Measurements from ENCODE around the gene TP53RK. TPM values are rescaled to one million over a fixed set of nuclear protein-coding genes. Genes with fewer than 3 reads are reported as not detected.

Gene TP53RK
- total RNA-seq, 1 experiment from 2014 or later = 12.4 TPM

- TF ChIP-seq ERG (CRISPR knock-in tag; IDR thresholded peaks at IDR 0.05) = no peak
- TF ChIP-seq AR (CRISPR knock-in tag; IDR thresholded peaks at IDR 0.05) = no peak
- TF ChIP-seq USF2 (CRISPR knock-in tag; IDR thresholded peaks at IDR 0.05) = no peak
- TF ChIP-seq ZBTB21 (CRISPR knock-in tag; IDR thresholded peaks at IDR 0.05; ENCODE audit: borderline replicate concordance) = no peak
- TF ChIP-seq SP1 (CRISPR knock-in tag; conservative IDR thresholded peaks at IDR 0.05) = peak; percentile 46; the same call in 1 of the 2 replicates
- no peak for TF ChIP-seq ESRRA (CRISPR knock-in tag; IDR thresholded peaks at IDR 0.05; ENCODE audit: borderline replicate concordance)
- peak; percentile 74; the same call in 1 of the 2 replicates for TF ChIP-seq FOXP1 (CRISPR knock-in tag; IDR thresholded peaks at IDR 0.05; ENCODE audit: borderline replicate concordance)
- no peak; the same call in 1 of the 2 replicates for TF ChIP-seq PREB (CRISPR knock-in tag; IDR thresholded peaks at IDR 0.05; ENCODE audit: borderline replicate concordance)
- TF ChIP-seq ZNF263 (CRISPR knock-in tag; IDR thresholded peaks at IDR 0.05; ENCODE audit: low read depth) = no peak
- TF ChIP-seq IRF2 (CRISPR knock-in tag; IDR thresholded peaks at IDR 0.05; ENCODE audit: borderline replicate concordance, low read depth) = no peak
- no peak for TF ChIP-seq SOX15 (CRISPR knock-in tag; IDR thresholded peaks at IDR 0.05)
- TF ChIP-seq ZNF138 (CRISPR knock-in tag; conservative IDR thresholded peaks at IDR 0.05) = no peak
- TF ChIP-seq ETV6 (CRISPR knock-in tag; IDR thresholded peaks at IDR 0.05) = peak; percentile 70
- TF ChIP-seq CTCF (IDR thresholded peaks at IDR 0.05) = no peak
- TF ChIP-seq JUN (CRISPR knock-in tag; IDR thresholded peaks at IDR 0.05) = 0 out of 2 replicates have a peak, but pooled peaks have one; percentile 38
- no peak for TF ChIP-seq E2F1 (CRISPR knock-in tag; IDR thresholded peaks at IDR 0.05)
- TF ChIP-seq RORB (CRISPR knock-in tag; IDR thresholded peaks at IDR 0.05) = no peak
- 0 out of 2 replicates have a peak, but pooled peaks have one; percentile 56 for TF ChIP-seq CBFB (CRISPR knock-in tag; IDR thresholded peaks at IDR 0.05; ENCODE audit: low read depth)
- no peak for TF ChIP-seq CDX4 (CRISPR knock-in tag; IDR thresholded peaks at IDR 0.05; ENCODE audit: borderline replicate concordance)
- TF ChIP-seq GABPB1 (CRISPR knock-in tag; IDR thresholded peaks at IDR 0.05) = peak; percentile 16; the same call in 1 of the 2 replicates
- TF ChIP-seq ZNF219 (CRISPR knock-in tag; IDR thresholded peaks at IDR 0.05; ENCODE audit: borderline replicate concordance) = no peak
- TF ChIP-seq ARID4B (CRISPR knock-in tag; IDR thresholded peaks at IDR 0.05; ENCODE audit: borderline replicate concordance) = 0 out of 2 replicates have a peak, but pooled peaks have one; percentile 11
- TF ChIP-seq RELA (CRISPR knock-in tag; IDR thresholded peaks at IDR 0.05; ENCODE audit: borderline replicate concordance) = 0 out of 2 replicates have a peak, but pooled peaks have one; percentile 46
- no peak for TF ChIP-seq ELF4 (CRISPR knock-in tag; IDR thresholded peaks at IDR 0.05; ENCODE audit: low read depth)
These were observed 20.4 kb upstream of the TP53RK start, which contains the start of gene SLC2A10 (continued) for GRCh38 chr20:46709459-46710152.
